ENCODE results near the gene FAT1.
"Not testable (repeated sequence)": the region's sequence is repeated elsewhere in the genome, so short reads cannot be mapped to it uniquely, and the experiment has no call there.

FAT1 gene

GRCh38 chr4:186723292-186724057, at the start of gene FAT1:
Gene FAT1, minus strand, starts transcription at chr4:186723856. Its CDS starts 14,029 bp downstream, at chr4:186709827.
- DNase-seq (ENCODE audit: low read depth in 2 of 2) = no peak

- DNase-seq (ENCODE audit: low read depth in 2 of 2) = no peak
These were observed 49.4 kb upstream of the FAT1 start for GRCh38 chr4:186772936-186773487.

- no peak for DNase-seq (ENCODE audit: low read depth in 2 of 2)
These were observed 48.0 kb upstream of the FAT1 start for GRCh38 chr4:186771624-186772023.

GRCh38 chr4:186770481-186771175, 47.0 kb upstream of the FAT1 start:
- no peak for DNase-seq (ENCODE audit: low read depth in 2 of 2)

GRCh38 chr4:186767794-186768193, 44.1 kb upstream of the FAT1 start:
- no peak for DNase-seq (ENCODE audit: low read depth in 2 of 2)

- no peak for DNase-seq (ENCODE audit: low read depth in 2 of 2)
These were observed 42.3 kb upstream of the FAT1 start for GRCh38 chr4:186765673-186766546.

GRCh38 chr4:186765138-186765537, 41.5 kb upstream of the FAT1 start:
- no peak for DNase-seq (ENCODE audit: low read depth in 2 of 2)

- DNase-seq (ENCODE audit: low read depth in 2 of 2) = no peak
These were observed 40.8 kb upstream of the FAT1 start for GRCh38 chr4:186764457-186764856.

- no peak for DNase-seq (ENCODE audit: low read depth in 2 of 2)
These were observed 39.2 kb upstream of the FAT1 start for GRCh38 chr4:186762865-186763264.

- no peak for DNase-seq (ENCODE audit: low read depth in 2 of 2)
These were observed 38.7 kb upstream of the FAT1 start for GRCh38 chr4:186762361-186762760.

- DNase-seq (ENCODE audit: low read depth in 2 of 2) = not testable (repeated sequence)
These were observed 38.3 kb upstream of the FAT1 start for GRCh38 chr4:186761956-186762355.

GRCh38 chr4:186761393-186761792, 37.7 kb upstream of the FAT1 start:
- no peak for DNase-seq (ENCODE audit: low read depth in 2 of 2)

- no peak for DNase-seq (ENCODE audit: low read depth in 2 of 2)
These were observed 36.9 kb upstream of the FAT1 start for GRCh38 chr4:186760576-186760975.

GRCh38 chr4:186759990-186760389, 36.3 kb upstream of the FAT1 start:
- no peak for DNase-seq (ENCODE audit: low read depth in 2 of 2)

- no peak for DNase-seq (ENCODE audit: low read depth in 2 of 2)
These were observed 35.5 kb upstream of the FAT1 start for GRCh38 chr4:186758929-186759682.

GRCh38 chr4:186757696-186758355, 34.2 kb upstream of the FAT1 start:
- DNase-seq (ENCODE audit: low read depth in 2 of 2) = no peak

- not testable (repeated sequence) for DNase-seq (ENCODE audit: low read depth in 2 of 2)
These were observed 32.9 kb upstream of the FAT1 start for GRCh38 chr4:186756550-186756949.

- DNase-seq (ENCODE audit: low read depth in 2 of 2) = no peak
These were observed 32.2 kb upstream of the FAT1 start for GRCh38 chr4:186755550-186756519.

GRCh38 chr4:186754976-186755375, 31.3 kb upstream of the FAT1 start:
- no peak for DNase-seq (ENCODE audit: low read depth in 2 of 2)

All from activated CD8-positive, alpha-beta memory T cell treated with anti-CD3 and anti-CD28 coated beads for 4 hours (primary cell).